GM12872 (cell line): ENCODE results near the gene DDX17.

Source experiments
- TF ChIP-seq, protein P1 (sequence below): IDR thresholded peaks from 3 replicates; pipeline ENCODE4 v1.5.1; 2011; ENCODE audit warnings: low read depth, mild to moderate bottlenecking, low read length, moderate library complexity; ENCODE audit not compliant: insufficient read depth

The DDX17 gene

DNA sequence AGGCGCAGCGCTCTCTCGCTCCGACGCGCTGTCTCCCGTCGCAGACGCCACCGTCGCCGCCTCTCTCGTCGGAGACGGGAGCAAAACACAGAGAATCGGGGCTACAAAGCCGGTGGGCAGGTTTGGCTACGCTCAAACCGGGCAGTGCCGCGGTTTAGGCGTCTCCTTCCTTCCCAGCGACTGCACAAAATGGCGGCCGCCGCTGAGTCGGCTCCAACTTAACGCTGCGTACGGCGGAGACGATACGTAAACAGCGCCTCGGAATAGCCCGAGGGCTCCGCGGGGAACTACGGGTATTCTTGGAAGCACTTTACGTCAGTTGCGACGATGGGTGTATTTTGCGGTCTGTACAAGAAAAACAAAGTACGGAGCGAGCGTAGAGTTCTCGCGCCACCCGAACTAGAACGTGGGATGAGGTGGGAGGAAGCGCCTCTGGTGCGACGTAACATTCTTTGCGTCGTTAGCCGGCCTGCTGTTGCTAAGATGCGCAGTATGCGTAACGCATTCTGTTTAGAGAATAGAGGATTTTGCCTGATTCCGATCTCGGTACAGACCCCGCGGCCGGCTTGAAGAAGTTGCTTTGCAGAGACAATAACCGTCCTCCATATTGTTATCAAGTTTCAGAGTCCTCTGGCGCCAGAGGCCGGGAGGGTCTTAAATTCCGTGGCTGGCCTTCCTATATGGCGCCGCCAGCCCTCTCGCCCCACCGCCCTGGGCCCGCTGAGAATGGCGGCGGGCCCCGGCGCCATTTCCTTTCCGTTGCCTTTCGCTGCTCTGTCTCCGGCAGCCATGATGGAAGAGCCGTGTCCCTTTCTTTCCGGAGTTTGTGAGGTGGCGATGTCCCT, at the start of gene DDX17:
DDX17 (minus strand) TSS at position 194 of the 845 bp plus-strand sequence.
- TF ChIP-seq, protein P1, sequence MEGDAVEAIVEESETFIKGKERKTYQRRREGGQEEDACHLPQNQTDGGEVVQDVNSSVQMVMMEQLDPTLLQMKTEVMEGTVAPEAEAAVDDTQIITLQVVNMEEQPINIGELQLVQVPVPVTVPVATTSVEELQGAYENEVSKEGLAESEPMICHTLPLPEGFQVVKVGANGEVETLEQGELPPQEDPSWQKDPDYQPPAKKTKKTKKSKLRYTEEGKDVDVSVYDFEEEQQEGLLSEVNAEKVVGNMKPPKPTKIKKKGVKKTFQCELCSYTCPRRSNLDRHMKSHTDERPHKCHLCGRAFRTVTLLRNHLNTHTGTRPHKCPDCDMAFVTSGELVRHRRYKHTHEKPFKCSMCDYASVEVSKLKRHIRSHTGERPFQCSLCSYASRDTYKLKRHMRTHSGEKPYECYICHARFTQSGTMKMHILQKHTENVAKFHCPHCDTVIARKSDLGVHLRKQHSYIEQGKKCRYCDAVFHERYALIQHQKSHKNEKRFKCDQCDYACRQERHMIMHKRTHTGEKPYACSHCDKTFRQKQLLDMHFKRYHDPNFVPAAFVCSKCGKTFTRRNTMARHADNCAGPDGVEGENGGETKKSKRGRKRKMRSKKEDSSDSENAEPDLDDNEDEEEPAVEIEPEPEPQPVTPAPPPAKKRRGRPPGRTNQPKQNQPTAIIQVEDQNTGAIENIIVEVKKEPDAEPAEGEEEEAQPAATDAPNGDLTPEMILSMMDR, result no peak

DNA sequence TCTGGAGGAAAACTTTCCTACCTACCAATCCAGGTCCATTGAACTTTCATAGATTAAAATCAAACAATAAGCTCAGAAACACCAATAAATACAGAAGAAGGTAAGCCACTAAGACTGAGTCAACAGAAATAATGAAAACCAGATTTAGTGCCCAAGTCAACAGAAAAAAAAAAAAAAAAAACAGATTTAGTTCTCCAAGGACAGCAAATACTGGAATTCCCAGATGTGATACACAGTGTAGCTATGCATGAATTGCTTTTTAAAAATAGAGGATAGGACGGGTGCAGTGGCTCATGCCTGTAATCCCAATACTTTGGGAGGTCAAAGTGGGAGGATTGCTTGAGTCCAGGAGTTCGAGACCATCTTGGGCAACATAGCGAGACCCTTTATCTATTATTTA, 48.2 kb upstream of the DDX17 start:
- TF ChIP-seq, protein P1, result no peak

DNA sequence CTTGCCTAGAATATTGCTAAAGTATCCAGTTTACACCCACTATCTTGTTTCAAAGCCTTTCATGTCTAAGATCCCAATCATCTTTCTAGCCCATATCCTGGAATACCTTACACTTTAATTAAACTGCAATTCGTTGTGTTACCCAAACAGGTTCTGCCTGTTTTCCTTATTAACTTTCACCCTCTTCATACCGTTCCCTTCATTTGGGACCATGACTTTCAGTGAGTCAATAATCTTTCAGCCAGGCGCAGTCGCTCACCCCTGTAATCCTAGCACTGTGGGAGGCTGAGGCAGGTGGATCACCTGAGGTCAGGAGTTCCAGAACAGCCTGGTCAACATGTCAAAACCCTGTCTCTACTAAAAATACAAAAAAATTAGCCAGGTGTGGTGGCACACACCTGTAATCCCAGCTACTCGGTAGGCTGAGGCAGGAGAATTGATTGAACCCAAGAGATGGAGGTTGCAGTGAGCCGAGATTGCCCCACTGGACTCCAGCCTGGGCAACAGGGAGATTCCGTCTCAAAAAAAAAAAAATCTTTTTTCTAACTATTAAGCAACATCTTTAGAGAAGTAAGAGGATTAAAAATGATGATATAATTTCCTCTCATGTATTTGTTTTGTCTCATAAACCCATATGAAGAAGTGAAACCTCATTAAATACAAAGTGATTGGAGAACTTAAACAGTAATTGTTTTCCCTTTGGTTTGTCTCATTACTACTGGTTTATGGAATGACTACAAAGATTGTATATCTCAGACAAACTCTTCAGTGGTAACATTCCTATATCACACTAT, 43.2 kb upstream of the DDX17 start:
- TF ChIP-seq, protein P1, result no peak

DNA sequence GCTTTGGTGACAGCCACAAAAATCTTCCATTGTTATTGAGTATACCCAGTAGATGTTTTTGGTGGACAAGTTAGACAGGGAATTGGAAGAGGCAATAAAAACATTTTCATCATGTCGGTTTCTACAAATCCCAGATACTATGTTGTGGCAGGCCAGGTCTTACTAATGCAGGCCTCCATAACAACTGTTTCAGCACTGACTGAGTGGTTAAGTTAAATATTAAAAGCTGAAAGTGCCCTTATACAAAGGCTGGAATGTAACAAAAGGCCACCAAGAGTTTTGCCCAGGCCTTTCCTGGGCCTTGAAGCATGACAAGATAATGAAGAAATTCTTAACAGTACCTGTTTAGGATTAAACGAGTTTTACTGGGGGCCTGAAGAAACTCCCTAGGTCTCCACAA, 34.6 kb upstream of the DDX17 start:
- TF ChIP-seq, protein P1, result no peak

DNA sequence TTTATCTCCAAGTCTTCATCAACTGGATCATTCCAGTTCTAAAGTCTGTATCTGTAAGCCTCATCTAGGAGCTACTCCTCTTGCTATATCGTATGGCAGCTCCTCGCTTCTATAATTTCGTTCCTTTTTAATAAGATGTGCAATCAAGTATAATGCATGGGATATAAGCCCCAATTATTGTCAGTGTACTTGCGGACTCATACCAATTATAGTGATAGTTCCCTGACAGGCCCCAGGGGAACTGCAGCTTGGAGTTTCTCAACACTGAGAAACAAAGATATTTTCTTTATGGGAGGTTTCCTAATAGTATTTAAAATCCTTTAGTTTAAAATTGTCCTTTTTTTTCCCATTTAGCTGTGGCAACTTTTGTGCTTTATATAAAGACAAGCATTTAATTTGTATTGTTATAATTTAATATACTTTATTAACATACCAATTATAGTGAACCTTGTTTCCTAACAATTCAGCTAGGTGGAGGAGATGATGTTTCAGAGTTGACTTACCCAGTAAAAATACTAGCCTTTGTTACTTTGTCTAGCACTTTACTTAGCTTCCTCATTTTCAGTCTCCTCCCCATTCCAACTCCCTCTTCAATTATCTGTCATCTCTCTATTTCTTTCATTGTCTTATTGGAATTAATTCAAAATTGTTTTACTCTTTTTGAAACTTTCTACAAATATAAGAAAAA, 25.3 kb upstream of the DDX17 start:
- TF ChIP-seq, protein P1, result no peak

DNA sequence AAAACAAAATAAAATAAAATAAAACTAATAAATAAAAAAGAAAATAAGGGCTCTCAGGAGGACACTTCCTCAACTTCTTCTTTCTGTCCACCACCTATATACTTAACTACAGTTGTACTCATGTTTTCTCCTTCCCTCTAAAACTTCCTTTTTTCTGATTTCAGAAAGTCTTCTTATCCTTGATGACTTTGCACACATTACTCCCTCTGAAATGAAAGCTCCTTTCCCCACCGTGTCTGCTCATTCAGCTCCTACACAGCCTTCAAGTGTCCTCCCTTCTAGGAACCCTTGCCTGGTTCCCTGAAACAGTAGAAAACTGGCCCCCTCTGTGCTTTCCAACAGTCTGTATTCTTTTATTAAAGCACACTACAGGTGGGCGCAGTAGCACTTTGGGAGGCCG, 18.3 kb upstream of the DDX17 start:
- TF ChIP-seq, protein P1, result no peak

DNA sequence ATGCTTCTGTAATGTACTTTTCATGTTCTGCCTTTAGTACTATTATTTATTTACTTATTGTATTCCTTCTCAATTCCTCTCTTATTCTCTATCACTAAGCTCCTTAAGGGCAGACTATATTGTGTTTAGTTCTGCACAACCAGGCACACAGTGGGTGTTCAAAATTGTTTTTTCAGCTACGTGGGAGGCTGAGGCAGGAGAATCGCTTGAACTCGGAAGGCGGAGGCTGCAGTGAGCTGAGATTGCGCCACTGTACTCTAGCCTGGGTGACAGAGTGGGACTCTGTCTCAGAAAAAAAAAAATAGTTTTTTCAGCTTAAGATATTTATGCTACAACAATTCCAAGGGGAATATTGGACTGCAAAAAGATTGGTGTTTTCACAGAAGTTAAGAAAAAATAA, 17.4 kb upstream of the DDX17 start:
- TF ChIP-seq, protein P1, result no peak
